ENCODE results near the gene IKBKG.
"Not testable (repeated sequence)": the region's sequence is repeated elsewhere in the genome, so short reads cannot be mapped to it uniquely, and the experiment has no call there.

Gene IKBKG

GRCh38 chrX:154560326-154560725 is 12.9 kb downstream of the IKBKG start:
- no CpG with 5 or more reads among the region's 31 CpGs for WGBS, 2 experiments (ENCODE audit: insufficient coverage in 2 of 2)
- H3K4me1 ChIP-seq (ENCODE audit: control insufficient read depth, insufficient read depth, low read length, poor library complexity, severe bottlenecking); H3K4me3 ChIP-seq (ENCODE audit: extremely low read depth, insufficient read depth, low read length, poor library complexity, severe bottlenecking); H3K27ac ChIP-seq (ENCODE audit: low read depth, low read length, severe bottlenecking); H3K9me3 ChIP-seq (ENCODE audit: control insufficient read depth, low read length); H3K36me3 ChIP-seq (ENCODE audit: control insufficient read depth, insufficient read depth, low read length): not testable (repeated sequence)

GRCh38 chrX:154562295-154562694 is 14.9 kb downstream of the IKBKG start:
- H3K36me3 ChIP-seq (ENCODE audit: control insufficient read depth, insufficient read depth, low read length); H3K27ac ChIP-seq (ENCODE audit: low read depth, low read length, severe bottlenecking); H3K4me3 ChIP-seq (ENCODE audit: extremely low read depth, insufficient read depth, low read length, poor library complexity, severe bottlenecking); H3K9me3 ChIP-seq (ENCODE audit: control insufficient read depth, low read length); H3K4me1 ChIP-seq (ENCODE audit: control insufficient read depth, insufficient read depth, low read length, poor library complexity, severe bottlenecking): not testable (repeated sequence)
- no CpG with 5 or more reads among the region's 10 CpGs for WGBS, 2 experiments (ENCODE audit: insufficient coverage in 2 of 2)

GRCh38 chrX:154570361-154570760 is 22.9 kb downstream of the IKBKG start:
- WGBS, 2 experiments (ENCODE audit: insufficient coverage in 2 of 2) = no CpG with 5 or more reads among the region's 11 CpGs
- not testable (repeated sequence) for H3K27ac ChIP-seq (ENCODE audit: low read depth, low read length, severe bottlenecking); H3K36me3 ChIP-seq (ENCODE audit: control insufficient read depth, insufficient read depth, low read length); H3K9me3 ChIP-seq (ENCODE audit: control insufficient read depth, low read length); H3K4me1 ChIP-seq (ENCODE audit: control insufficient read depth, insufficient read depth, low read length, poor library complexity, severe bottlenecking); H3K4me3 ChIP-seq (ENCODE audit: extremely low read depth, insufficient read depth, low read length, poor library complexity, severe bottlenecking)

- no CpG with 5 or more reads among the region's 10 CpGs for WGBS, 2 experiments (ENCODE audit: insufficient coverage in 2 of 2)
- not testable (repeated sequence) for H3K27ac ChIP-seq (ENCODE audit: low read depth, low read length, severe bottlenecking); H3K4me3 ChIP-seq (ENCODE audit: extremely low read depth, insufficient read depth, low read length, poor library complexity, severe bottlenecking); H3K36me3 ChIP-seq (ENCODE audit: control insufficient read depth, insufficient read depth, low read length); H3K9me3 ChIP-seq (ENCODE audit: control insufficient read depth, low read length); H3K4me1 ChIP-seq (ENCODE audit: control insufficient read depth, insufficient read depth, low read length, poor library complexity, severe bottlenecking)
These were observed 25.6 kb downstream of the IKBKG start for GRCh38 chrX:154573061-154573460.

GRCh38 chrX:154575076-154575475 is 27.7 kb downstream of the IKBKG start:
- no CpG with 5 or more reads among the region's 5 CpGs for whole genome bisulfite sequencing, 2 experiments (ENCODE audit: insufficient coverage in 2 of 2)
- H3K27ac ChIP-seq (ENCODE audit: low read depth, low read length, severe bottlenecking); H3K36me3 ChIP-seq (ENCODE audit: control insufficient read depth, insufficient read depth, low read length); H3K9me3 ChIP-seq (ENCODE audit: control insufficient read depth, low read length); H3K4me1 ChIP-seq (ENCODE audit: control insufficient read depth, insufficient read depth, low read length, poor library complexity, severe bottlenecking); H3K4me3 ChIP-seq (ENCODE audit: extremely low read depth, insufficient read depth, low read length, poor library complexity, severe bottlenecking): not testable (repeated sequence)

GRCh38 chrX:154582994-154583393 is 35.6 kb downstream of the IKBKG start:
- H3K27ac ChIP-seq (ENCODE audit: low read depth, low read length, severe bottlenecking); H3K4me1 ChIP-seq (ENCODE audit: control insufficient read depth, insufficient read depth, low read length, poor library complexity, severe bottlenecking); H3K9me3 ChIP-seq (ENCODE audit: control insufficient read depth, low read length); H3K4me3 ChIP-seq (ENCODE audit: extremely low read depth, insufficient read depth, low read length, poor library complexity, severe bottlenecking); H3K36me3 ChIP-seq (ENCODE audit: control insufficient read depth, insufficient read depth, low read length): not testable (repeated sequence)
- WGBS, 2 experiments (ENCODE audit: insufficient coverage in 2 of 2) = no CpG with 5 or more reads among the region's 8 CpGs

GRCh38 chrX:154584585-154585183 is 37.3 kb downstream of the IKBKG start, which contains the start of gene CTAG1A:
Gene CTAG1A (plus strand): TSS chrX:154585133. CDS start chrX:154585207, 74 bp downstream.
- not testable (repeated sequence) for H3K36me3 ChIP-seq (ENCODE audit: control insufficient read depth, insufficient read depth, low read length); H3K9me3 ChIP-seq (ENCODE audit: control insufficient read depth, low read length); H3K4me1 ChIP-seq (ENCODE audit: control insufficient read depth, insufficient read depth, low read length, poor library complexity, severe bottlenecking); H3K27ac ChIP-seq (ENCODE audit: low read depth, low read length, severe bottlenecking); H3K4me3 ChIP-seq (ENCODE audit: extremely low read depth, insufficient read depth, low read length, poor library complexity, severe bottlenecking)
- no CpG with 5 or more reads among the region's 39 CpGs for WGBS, 2 experiments (ENCODE audit: insufficient coverage in 2 of 2)

- not testable (repeated sequence) for H3K36me3 ChIP-seq (ENCODE audit: control insufficient read depth, insufficient read depth, low read length); H3K9me3 ChIP-seq (ENCODE audit: control insufficient read depth, low read length); H3K27ac ChIP-seq (ENCODE audit: low read depth, low read length, severe bottlenecking); H3K4me3 ChIP-seq (ENCODE audit: extremely low read depth, insufficient read depth, low read length, poor library complexity, severe bottlenecking); H3K4me1 ChIP-seq (ENCODE audit: control insufficient read depth, insufficient read depth, low read length, poor library complexity, severe bottlenecking)
- WGBS, 2 experiments (ENCODE audit: insufficient coverage in 2 of 2) = no CpG with 5 or more reads among the region's 13 CpGs
These were observed 43.0 kb downstream of the IKBKG start for GRCh38 chrX:154590415-154590814.

- no peaks in the 10 kb centered on the region for H3K4me1 ChIP-seq (ENCODE audit: control insufficient read depth, insufficient read depth, low read length, poor library complexity, severe bottlenecking)
- WGBS, 2 experiments (ENCODE audit: insufficient coverage in 2 of 2) = 80 to 100% methylated on average over 1 to 2 of the region's 5 CpGs
- no peak overlapping the region for H3K4me3 ChIP-seq (ENCODE audit: extremely low read depth, insufficient read depth, low read length, poor library complexity, severe bottlenecking)
- no peaks in the 10 kb centered on the region for H3K9me3 ChIP-seq (ENCODE audit: control insufficient read depth, low read length)
- no peaks in the 10 kb centered on the region for H3K36me3 ChIP-seq (ENCODE audit: control insufficient read depth, insufficient read depth, low read length)
- no peak overlapping the region for H3K27ac ChIP-seq (ENCODE audit: low read depth, low read length, severe bottlenecking)
These were observed 45.1 kb downstream of the IKBKG start for GRCh38 chrX:154592505-154592904.

GRCh38 chrX:154593201-154593600 is 45.8 kb downstream of the IKBKG start:
- Histone ChIP-seq H3K4me1 (ENCODE audit: control insufficient read depth, insufficient read depth, low read length, poor library complexity, severe bottlenecking) (no peaks in the 10 kb centered on the region), H3K9me3 (ENCODE audit: control insufficient read depth, low read length) (no peaks in the 10 kb centered on the region), H3K27ac (ENCODE audit: low read depth, low read length, severe bottlenecking) (no peak overlapping the region), H3K4me3 (ENCODE audit: extremely low read depth, insufficient read depth, low read length, poor library complexity, severe bottlenecking) (no peak overlapping the region), H3K36me3 (ENCODE audit: control insufficient read depth, insufficient read depth, low read length) (no peaks in the 10 kb centered on the region)
- 93 to 100% methylated on average over 3 of the region's 5 CpGs for WGBS, 2 experiments (ENCODE audit: insufficient coverage in 2 of 2)

GRCh38 chrX:154594491-154594890 is 47.1 kb downstream of the IKBKG start:
- Histone ChIP-seq H3K4me1 (ENCODE audit: control insufficient read depth, insufficient read depth, low read length, poor library complexity, severe bottlenecking) (no peaks in the 10 kb centered on the region), H3K36me3 (ENCODE audit: control insufficient read depth, insufficient read depth, low read length) (no peaks in the 10 kb centered on the region), H3K27ac (ENCODE audit: low read depth, low read length, severe bottlenecking) (no peak overlapping the region), H3K4me3 (ENCODE audit: extremely low read depth, insufficient read depth, low read length, poor library complexity, severe bottlenecking) (no peak overlapping the region), H3K9me3 (ENCODE audit: control insufficient read depth, low read length) (no peaks in the 10 kb centered on the region)
- 92% methylated on average over 2 of the region's 4 CpGs; no CpG with 5 or more reads in 1 of the 2 experiments for WGBS, 2 experiments (ENCODE audit: insufficient coverage in 2 of 2)

All from mesodermal cell (in vitro differentiated cells).